Transverse colon (tissue), 4 donors: ENCODE measurements around the gene KRTAP10-3. TPM values are rescaled to one million over a fixed set of nuclear protein-coding genes. Genes with fewer than 3 reads are reported as not detected.

Experiments
- DNase-seq: peaks from one replicate; pipeline ENCODE4 v3.0.0-alpha.2; 2019
- H3K27ac ChIP-seq, 4 donors: fragments of 200-600 bp; sonication (generic); 2 replicates each; pipeline ENCODE4 v1.5.1; 2016 to 2018; ENCODE audit warnings: inconsistent platforms in 4 of 4
- H3K27me3 ChIP-seq: fragments of 200-600 bp; sonication (generic); 2 replicates; pipeline ENCODE4 v1.5.1; 2017; ENCODE audit warnings: inconsistent platforms
- H3K36me3 ChIP-seq, 4 donors: fragments of 200-600 bp; sonication (generic); 2 replicates each; pipeline ENCODE4 v1.5.1; 2017 to 2019; ENCODE audit warnings: inconsistent platforms in 4 of 4
- H3K4me1 ChIP-seq, 4 donors: fragments of 200-600 bp; sonication (generic); 2 replicates each; pipeline ENCODE4 v1.5.1; 2017 to 2020; ENCODE audit warnings: inconsistent platforms in 4 of 4
- H3K4me3 ChIP-seq, 4 donors: fragments of 200-600 bp; sonication (generic); 1 replicate in 1 of 4; 2 replicates in 3 of 4; pipeline versions ENCODE4 v1.5.1 to v1.6.1; 2017 to 2019; ENCODE audit warnings: inconsistent platforms in 4 of 4
- H3K9me3 ChIP-seq, 2 donors: fragments of 200-600 bp; sonication (generic); 2 replicates each; pipeline ENCODE4 v1.5.1; 2017 to 2019; ENCODE audit warnings: inconsistent platforms in 2 of 2
- EP300 ChIP-seq: sonication (generic); formaldehyde crosslinking; IDR thresholded peaks from one replicate; pipeline ENCODE4 v1.6.1; 2017; ENCODE audit warnings: antibody characterized with exemption, low read depth
- POLR2A ChIP-seq: fragments of 450-650 bp; IDR thresholded peaks from one replicate; pipeline ENCODE4 v1.6.1; 2016; ENCODE audit warnings: antibody characterized with exemption, mild to moderate bottlenecking, moderate library complexity
- POLR2AphosphoS5 ChIP-seq, 3 donors: sonication (generic); formaldehyde crosslinking; IDR thresholded peaks; one replicate each; pipeline ENCODE4 v1.6.1; 2016; ENCODE audit warnings: antibody characterized with exemption in 3 of 3
- WGBS, 2 donors: methylation state at CpG; one replicate each; pipeline ENCODE4 v1.1.5; 2018; ENCODE audit warnings: low coverage in 1 of 2; 5-methylcytosine and 5-hydroxymethylcytosine counted together
- in situ Hi-C, 4 donors: fragments of 200-750 bp; cut with MboI; loops; one replicate each; pipeline versions ENCODE4 v1.15.0 to v1.15.1; 2017; ENCODE audit warnings: low sequenced_read_pairs in 3 of 4, low pct_ligation_motif_present in 1 of 4, low pct_unique_long_range_greater_than_20kb in 1 of 4
- intact Hi-C: fragments of 100-400 bp; cut with DNase I; formaldehyde crosslinking; loops from one replicate; pipeline ENCODE4 v1.15.1; 2023; ENCODE audit warnings: low total_unique reads
- total RNA-seq, 4 donors: library from RNA; depleted of rRNA; stranded (reverse); fragments of >200 nt; gene quantifications; one replicate each; pipeline ENCODE4 v1.1.0, GENCODE V29; 2016
- TF ChIP-seq, protein P1 (sequence below), 5 experiments: fragments of 200-600 bp in 3 of 5; fragments of 450-650 bp in 2 of 5; sonication (generic) in 3 of 5; IDR thresholded peaks; 1 replicate in 2 of 5; 2 replicates in 3 of 5; pipeline ENCODE4 v1.5.1; 2016 to 2017; ENCODE audit warnings: antibody characterized with exemption in 5 of 5, inconsistent platforms in 3 of 5, mild to moderate bottlenecking in 2 of 5, moderate library complexity in 1 of 5

Gene KRTAP10-3
- total RNA-seq, 4 donors from 2014 or later = not detected

DNA sequence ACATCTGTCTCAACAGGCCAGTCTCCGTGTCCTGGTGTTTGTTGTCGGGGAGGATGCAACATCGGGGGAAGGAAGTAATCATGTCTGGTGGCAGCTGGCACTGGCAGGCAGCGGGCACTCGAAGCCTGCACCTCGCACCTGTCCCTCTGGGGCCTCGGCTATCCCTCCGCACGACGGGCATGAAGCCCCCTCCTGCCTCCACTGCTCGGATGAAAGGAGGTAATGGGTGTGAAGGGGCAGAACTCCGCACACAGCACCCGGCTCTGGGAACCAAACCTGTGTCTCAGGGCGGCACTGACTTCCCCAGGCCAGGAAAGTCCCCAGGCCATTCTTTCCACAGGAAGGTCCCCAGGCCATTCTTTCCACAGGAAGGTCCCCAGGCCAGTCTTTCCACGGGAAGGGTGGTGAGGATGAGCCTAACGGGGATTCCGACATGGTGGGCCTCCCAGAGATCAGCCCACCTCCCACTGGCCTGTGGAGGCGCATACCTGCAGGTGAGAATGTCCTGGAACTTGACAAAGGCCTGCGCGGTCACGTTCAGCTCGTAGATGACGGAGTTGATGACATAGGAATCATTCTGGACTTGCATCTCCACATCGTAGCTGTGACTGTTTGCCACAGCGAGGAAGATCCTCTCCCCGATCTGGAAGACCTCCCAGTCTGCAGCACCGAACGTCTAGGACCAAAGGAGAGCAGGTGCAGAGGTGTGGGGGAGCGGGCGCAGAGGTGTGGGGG is 49.7 kb downstream of the KRTAP10-3 start:
- WGBS, 2 donors = 69% methylated on average over 23 of the region's 30 CpGs; no CpG with 5 or more reads in 1 of the 2 donors
- in situ Hi-C loops = loop anchor here in 3 of 4 donors (5.0 to 25.0 kb wide), 3 partner anchors 278 to 286 kb away; no protein-coding TSS in a partner anchor
- TF ChIP-seq POLR2AphosphoS5 (IDR thresholded peaks at IDR 0.05) (no peak), EP300 (no peak), POLR2A (no peak)
- TF ChIP-seq, protein P1, sequence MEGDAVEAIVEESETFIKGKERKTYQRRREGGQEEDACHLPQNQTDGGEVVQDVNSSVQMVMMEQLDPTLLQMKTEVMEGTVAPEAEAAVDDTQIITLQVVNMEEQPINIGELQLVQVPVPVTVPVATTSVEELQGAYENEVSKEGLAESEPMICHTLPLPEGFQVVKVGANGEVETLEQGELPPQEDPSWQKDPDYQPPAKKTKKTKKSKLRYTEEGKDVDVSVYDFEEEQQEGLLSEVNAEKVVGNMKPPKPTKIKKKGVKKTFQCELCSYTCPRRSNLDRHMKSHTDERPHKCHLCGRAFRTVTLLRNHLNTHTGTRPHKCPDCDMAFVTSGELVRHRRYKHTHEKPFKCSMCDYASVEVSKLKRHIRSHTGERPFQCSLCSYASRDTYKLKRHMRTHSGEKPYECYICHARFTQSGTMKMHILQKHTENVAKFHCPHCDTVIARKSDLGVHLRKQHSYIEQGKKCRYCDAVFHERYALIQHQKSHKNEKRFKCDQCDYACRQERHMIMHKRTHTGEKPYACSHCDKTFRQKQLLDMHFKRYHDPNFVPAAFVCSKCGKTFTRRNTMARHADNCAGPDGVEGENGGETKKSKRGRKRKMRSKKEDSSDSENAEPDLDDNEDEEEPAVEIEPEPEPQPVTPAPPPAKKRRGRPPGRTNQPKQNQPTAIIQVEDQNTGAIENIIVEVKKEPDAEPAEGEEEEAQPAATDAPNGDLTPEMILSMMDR (IDR thresholded peaks at IDR 0.05) = no peak

DNA sequence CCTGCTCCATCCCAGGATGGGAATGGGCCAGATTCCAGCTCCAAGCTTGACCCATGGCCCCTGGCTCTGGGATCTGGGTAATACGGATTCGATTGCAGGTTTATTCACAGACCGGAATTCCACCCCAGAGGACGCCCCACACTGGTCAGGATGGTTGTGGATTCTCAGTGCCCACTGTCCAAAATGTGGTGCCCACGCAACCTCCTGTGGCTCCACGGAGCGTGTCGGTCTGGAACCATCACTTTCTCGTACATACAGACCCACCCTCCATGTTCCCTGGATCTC is 50.2 kb downstream of the KRTAP10-3 start:
- H3K27me3 ChIP-seq = peaks cover 19% of the 10 kb centered on the region
- WGBS, 2 donors = 75% methylated on average over 9 of the region's 9 CpGs; no CpG with 5 or more reads in 1 of the 2 donors
- intact Hi-C loops = no loop called here
- DNase-seq = no peak
- no peak overlapping the region for H3K27ac ChIP-seq
- TF ChIP-seq EP300 = no peak
- no peak for TF ChIP-seq POLR2A
- no peak for TF ChIP-seq POLR2AphosphoS5 (IDR thresholded peaks at IDR 0.05)
- TF ChIP-seq, protein P1 (IDR thresholded peaks at IDR 0.05) = no peak
- no peaks in the 10 kb centered on the region for H3K9me3 ChIP-seq
- no peak overlapping the region for H3K4me3 ChIP-seq
- no peaks in the 10 kb centered on the region for H3K36me3 ChIP-seq
- in situ Hi-C loops = loop anchor here in 3 of 4 donors (5.0 to 25.0 kb wide), 3 partner anchors 279 to 286 kb away; no protein-coding TSS in a partner anchor
- H3K4me1 ChIP-seq = peaks cover 0 to 6% (median 3%) of the 10 kb centered on the region in 4 donors

More for the DNA sequence above, 49.7 kb downstream of the KRTAP10-3 start:
- intact Hi-C loops = no loop called here
- no peak for DNase-seq
- no peak overlapping the region for H3K27ac ChIP-seq
- H3K4me3 ChIP-seq = no peak overlapping the region
- peaks cover 0 to 6% (median 3%) of the 10 kb centered on the region in 4 donors for H3K4me1 ChIP-seq
- H3K36me3 ChIP-seq = no peaks in the 10 kb centered on the region
- peaks cover 19% of the 10 kb centered on the region for H3K27me3 ChIP-seq
- no peaks in the 10 kb centered on the region for H3K9me3 ChIP-seq

Other genes starting within 250 kb of the KRTAP10-3 start
- 10 to 100 TPM; 17.2 to 41.3 (median 32.2) TPM for gene CFAP410, start 219.4 kb downstream of the KRTAP10-3 start, total RNA-seq
- 1 to 10 TPM in 3 of 4 donors, not detected in 1; 2.3 to 2.9 (median 2.6) TPM for gene TRPM2, start 205.2 kb downstream of the KRTAP10-3 start, total RNA-seq
- gene LRRC3, start 103.3 kb downstream of the KRTAP10-3 start, total RNA-seq = 1 to 10 TPM; 4.4 to 6.7 (median 5.1) TPM
- not detected for gene KRTAP10-1, start 18.6 kb downstream of the KRTAP10-3 start, total RNA-seq
- not detected for gene KRTAP10-2, start 7.3 kb downstream of the KRTAP10-3 start, total RNA-seq
- not detected for gene KRTAP10-4, start 14.9 kb upstream of the KRTAP10-3 start, total RNA-seq
- not detected for gene KRTAP10-5, start 21.8 kb upstream of the KRTAP10-3 start, total RNA-seq
- not detected for gene KRTAP10-6, start 33.7 kb upstream of the KRTAP10-3 start, total RNA-seq
- not detected for gene KRTAP10-7, start 41.8 kb upstream of the KRTAP10-3 start, total RNA-seq
- not detected for gene KRTAP10-8, start 53.3 kb upstream of the KRTAP10-3 start, total RNA-seq
- not detected for gene KRTAP10-9, start 68.3 kb upstream of the KRTAP10-3 start, total RNA-seq
- gene KRTAP10-10, start 78.6 kb upstream of the KRTAP10-3 start, total RNA-seq = not detected
- not detected for gene KRTAP10-11, start 87.6 kb upstream of the KRTAP10-3 start, total RNA-seq
- not detected for gene KRTAP12-4, start 95.9 kb upstream of the KRTAP10-3 start, total RNA-seq
- gene KRTAP12-3, start 99.1 kb upstream of the KRTAP10-3 start, total RNA-seq = not detected
- gene KRTAP12-2, start 108.1 kb upstream of the KRTAP10-3 start, total RNA-seq = not detected
- not detected for gene KRTAP12-1, start 123.4 kb upstream of the KRTAP10-3 start, total RNA-seq
- not detected for gene KRTAP10-12, start 138.4 kb upstream of the KRTAP10-3 start, total RNA-seq
- not detected for gene TSPEAR, start 152.8 kb upstream of the KRTAP10-3 start, total RNA-seq
- gene UBE2G2, start 243.0 kb upstream of the KRTAP10-3 start, total RNA-seq = 10 to 100 TPM; 40.8 to 78.0 (median 60.5) TPM